HEK293 (cell line): ENCODE measurements around the gene CHL1.

Experiments used
- ZNF146 ChIP-seq: fragments of 450-650 bp; formaldehyde crosslinking; IDR thresholded peaks from 2 replicates; pipeline ENCODE4 v1.5.1; 2016; ENCODE audit warnings: missing biosample characterization, missing genetic modification characterization
- ZNF433 ChIP-seq: fragments of 450-650 bp; formaldehyde crosslinking; IDR thresholded peaks from 2 replicates; pipeline ENCODE4 v1.5.1; 2016; ENCODE audit warnings: missing biosample characterization, missing genetic modification characterization, low read depth
- ZNF561 ChIP-seq: fragments of 450-650 bp; IDR thresholded peaks from 2 replicates; pipeline ENCODE4 v1.5.1; 2018; ENCODE audit warnings: missing biosample characterization, missing genetic modification characterization, borderline replicate concordance
- TF ChIP-seq, protein P1 (sequence below): fragments of 450-650 bp; formaldehyde crosslinking; IDR thresholded peaks from 2 replicates; pipeline ENCODE4 v1.5.1; 2017; ENCODE audit warnings: missing biosample characterization, mild to moderate bottlenecking, missing genetic modification characterization, moderate library complexity

GRCh38 chr3:204102-204501 lies 7.5 kb downstream of the CHL1 start:
- TF ChIP-seq ZNF433 (tag by site-specific recombination), result no peak
- TF ChIP-seq, protein P1, sequence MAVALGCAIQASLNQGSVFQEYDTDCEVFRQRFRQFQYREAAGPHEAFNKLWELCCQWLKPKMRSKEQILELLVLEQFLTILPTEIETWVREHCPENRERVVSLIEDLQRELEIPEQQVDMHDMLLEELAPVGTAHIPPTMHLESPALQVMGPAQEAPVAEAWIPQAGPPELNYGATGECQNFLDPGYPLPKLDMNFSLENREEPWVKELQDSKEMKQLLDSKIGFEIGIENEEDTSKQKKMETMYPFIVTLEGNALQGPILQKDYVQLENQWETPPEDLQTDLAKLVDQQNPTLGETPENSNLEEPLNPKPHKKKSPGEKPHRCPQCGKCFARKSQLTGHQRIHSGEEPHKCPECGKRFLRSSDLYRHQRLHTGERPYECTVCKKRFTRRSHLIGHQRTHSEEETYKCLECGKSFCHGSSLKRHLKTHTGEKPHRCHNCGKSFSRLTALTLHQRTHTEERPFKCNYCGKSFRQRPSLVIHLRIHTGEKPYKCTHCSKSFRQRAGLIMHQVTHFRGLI (tag by site-specific recombination), result no peak
- no peak for TF ChIP-seq ZNF561 (tag by site-specific recombination)
- TF ChIP-seq ZNF146, result no peak
